ENCODE measurements around the gene C1orf167.
A peak's percentile ranks its signal among the peaks of the same experiment; 100 is the strongest.

The C1orf167 gene, protein sequence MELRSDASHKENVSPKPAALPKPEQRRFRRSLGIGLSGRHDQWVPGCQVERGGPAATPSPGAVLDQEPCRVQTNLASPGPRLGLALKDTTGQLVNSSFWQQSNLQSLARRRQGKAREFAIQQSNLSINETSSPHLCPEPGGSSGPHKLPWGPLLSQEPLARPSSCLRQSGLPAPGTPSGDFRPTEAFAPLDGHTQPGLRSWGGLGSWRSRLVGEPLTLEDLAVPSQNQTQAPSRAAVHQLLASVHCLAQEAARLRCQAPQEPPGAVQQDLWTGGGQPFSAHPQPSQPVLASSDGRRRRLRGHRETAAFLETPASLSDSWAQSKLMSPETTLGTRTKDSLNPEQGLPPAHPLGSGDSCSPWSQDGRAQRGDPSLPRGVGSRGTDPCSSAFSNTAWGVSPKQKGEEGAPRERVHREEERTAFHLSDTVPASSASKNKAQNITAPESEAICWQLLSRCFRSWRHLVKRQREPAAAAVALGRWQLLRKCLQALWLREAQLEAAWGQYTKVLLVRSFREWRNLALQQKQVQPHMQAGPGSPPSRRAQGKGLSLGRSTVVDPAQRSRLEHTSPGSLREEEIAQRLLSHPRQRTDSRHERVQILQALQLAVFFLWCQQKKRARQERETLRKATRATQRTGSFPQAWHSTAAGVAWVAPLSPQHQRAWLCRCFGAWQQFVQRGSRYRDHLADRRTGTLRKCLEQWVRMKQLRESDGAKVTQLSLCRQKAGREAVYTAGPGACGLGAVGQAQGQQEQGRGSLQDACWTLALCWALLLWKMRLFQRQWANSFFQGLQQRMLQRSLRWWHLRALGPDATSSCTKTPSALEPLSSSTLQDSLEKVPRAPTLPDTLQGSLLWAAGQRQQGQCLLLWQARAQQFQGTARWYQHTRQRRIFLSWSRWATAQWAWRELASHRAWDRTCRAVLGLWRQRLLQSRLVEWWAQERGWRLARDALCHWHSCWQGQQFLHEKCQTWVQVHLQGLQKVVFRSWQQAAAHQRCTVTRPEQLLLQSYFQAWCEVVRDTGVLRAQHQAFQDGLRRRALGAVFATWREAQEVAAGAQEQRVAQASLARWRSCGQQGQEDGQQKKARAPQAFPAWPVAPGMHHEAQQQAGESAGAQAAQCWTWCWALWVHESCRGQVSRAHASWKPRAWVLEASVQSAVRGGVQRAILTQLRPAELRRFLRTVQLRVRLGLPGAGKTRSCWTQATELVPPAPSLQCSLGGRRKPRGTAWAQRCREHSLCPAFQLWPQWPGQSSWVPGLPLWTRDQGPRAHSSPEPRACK (N-terminal part only)

DNA sequence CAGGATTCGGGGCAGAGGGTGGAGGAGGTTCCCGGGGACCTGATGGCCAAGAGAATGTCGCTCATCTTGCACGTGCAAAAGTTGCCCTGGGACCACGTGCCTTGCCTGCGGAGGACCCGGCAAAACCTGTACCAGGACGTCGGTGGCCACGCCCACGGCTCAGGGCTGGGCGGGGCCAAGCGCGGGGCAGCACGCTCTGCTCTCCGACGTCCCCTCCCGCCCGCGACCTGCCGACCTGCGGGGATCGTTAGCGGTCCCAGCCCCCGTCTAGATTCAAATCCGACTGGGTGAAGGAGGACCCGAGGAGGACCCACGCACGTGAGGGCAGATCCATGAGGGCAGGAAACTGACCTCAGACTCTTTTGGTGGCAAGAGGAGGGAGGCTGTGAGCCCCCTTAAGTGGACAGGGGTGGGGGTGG lies at the start of gene C1orf167:
Gene C1orf167 (plus strand): TSS at position 206 of the 419 bp plus-strand sequence. CDS start 2,208 bp downstream, outside the sequence.
- Mint-ChIP-seq H3K27me3 (peaks cover 45% of the 10 kb centered on the region), H3K9me3 (no peaks in the 10 kb centered on the region), H3K4me1 (ENCODE audit: low read depth) (peaks cover 10% of the 10 kb centered on the region), H3K27ac (no peak within 1 kb of the TSS), H3K36me3 (ENCODE audit: low read depth) (no peaks in the 10 kb centered on the region), H3K4me3 (peak within 1 kb of the TSS; percentile 10)
- intact Hi-C loops (cut with micrococcal nuclease) = no loop called here

DNA sequence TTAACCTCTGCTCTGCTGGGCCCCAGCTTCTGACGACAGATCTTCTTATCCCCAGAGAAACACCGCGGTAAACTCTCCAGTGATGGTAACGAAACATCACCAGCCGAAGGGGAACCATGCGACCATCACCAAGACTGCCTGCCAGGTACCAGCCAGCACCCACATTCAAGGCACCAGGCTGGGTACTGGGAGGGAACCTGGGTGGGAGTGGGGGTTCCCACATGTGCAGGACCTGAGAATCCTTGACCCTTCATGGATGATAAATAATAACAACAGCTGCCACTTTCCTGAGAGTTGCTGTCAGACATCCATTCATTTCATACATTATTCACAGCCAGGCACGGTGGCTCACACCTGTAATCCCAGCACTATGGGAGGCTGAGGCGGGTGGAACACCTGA lies 49.7 kb upstream of the C1orf167 start:
- Mint-ChIP-seq H3K4me1 (ENCODE audit: low read depth) (peaks cover 11% of the 10 kb centered on the region), H3K27me3 (peaks cover 30% of the 10 kb centered on the region), H3K27ac (no peak overlapping the region), H3K4me3 (no peak overlapping the region), H3K9me3 (no peaks in the 10 kb centered on the region), H3K36me3 (ENCODE audit: low read depth) (no peaks in the 10 kb centered on the region)
- intact Hi-C loops (cut with micrococcal nuclease) = no loop called here

DNA sequence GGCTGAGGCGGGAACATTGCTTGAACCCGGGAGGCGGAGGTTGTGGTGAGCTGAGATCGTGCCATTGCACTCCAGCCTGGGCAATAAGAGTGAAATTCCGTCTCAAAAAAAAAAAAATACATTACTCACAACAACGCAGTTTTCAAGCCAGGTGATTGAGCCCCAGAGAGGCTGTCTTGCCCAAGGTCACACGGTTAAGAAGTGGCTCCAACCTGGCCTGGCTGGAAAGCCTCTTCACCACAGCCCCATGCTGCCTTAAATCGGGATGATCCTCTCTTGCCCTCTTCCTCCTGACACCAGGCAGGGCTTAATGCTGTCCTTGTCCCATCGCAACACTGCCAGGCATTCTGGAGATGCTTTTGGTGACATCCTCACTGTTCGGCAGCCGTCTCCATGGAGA lies 48.9 kb upstream of the C1orf167 start:
- no peak overlapping the region for H3K4me3 Mint-ChIP-seq
- peaks cover 5% of the 10 kb centered on the region for H3K4me1 Mint-ChIP-seq (ENCODE audit: low read depth)
- no peaks in the 10 kb centered on the region for H3K9me3 Mint-ChIP-seq
- intact Hi-C loops (cut with micrococcal nuclease) = no loop called here
- H3K27me3 Mint-ChIP-seq = peaks cover 22% of the 10 kb centered on the region
- no peak overlapping the region for H3K27ac Mint-ChIP-seq
- H3K36me3 Mint-ChIP-seq (ENCODE audit: low read depth) = no peaks in the 10 kb centered on the region

DNA sequence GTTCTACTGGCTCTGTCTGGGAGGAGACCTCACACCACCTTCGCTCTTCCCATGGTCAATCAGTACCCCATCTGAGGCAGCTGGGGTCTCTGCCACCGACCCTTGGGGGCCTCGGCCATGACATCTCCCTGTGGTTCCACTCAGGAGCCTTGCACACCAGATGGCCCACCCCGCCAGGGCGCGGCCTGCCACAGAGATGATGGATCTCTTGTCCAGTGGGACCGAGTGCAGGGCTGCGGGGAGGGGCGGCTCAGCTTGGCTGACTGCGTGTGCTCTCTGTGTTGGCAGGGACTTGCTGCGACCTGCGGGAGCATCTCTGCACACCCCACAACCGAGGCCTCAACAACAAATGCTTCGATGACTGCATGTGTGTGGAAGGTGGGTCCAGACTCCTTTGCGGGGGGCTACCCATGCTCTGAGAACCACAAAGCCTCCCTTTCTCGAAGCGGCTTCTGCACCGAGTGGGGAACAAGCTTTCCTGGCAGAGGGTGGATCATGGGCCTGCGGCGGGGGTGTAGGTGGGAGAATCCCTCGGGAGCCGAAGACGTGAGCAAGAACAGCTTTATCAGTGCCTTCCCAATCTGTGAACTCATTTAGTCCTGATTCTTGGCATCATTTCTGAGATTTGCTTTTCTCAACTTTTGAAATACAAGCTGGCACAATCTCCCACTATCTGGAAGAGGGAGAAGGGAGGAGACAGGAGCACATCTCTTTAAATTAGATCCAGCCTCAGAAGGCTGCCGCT lies 47.0 kb upstream of the C1orf167 start:
- no peaks in the 10 kb centered on the region for H3K36me3 Mint-ChIP-seq (ENCODE audit: low read depth)
- H3K27ac Mint-ChIP-seq = no peak overlapping the region
- peaks cover 11% of the 10 kb centered on the region for H3K4me1 Mint-ChIP-seq (ENCODE audit: low read depth)
- intact Hi-C loops (cut with micrococcal nuclease) = no loop called here
- H3K9me3 Mint-ChIP-seq = no peaks in the 10 kb centered on the region
- H3K4me3 Mint-ChIP-seq = no peak overlapping the region
- H3K27me3 Mint-ChIP-seq = peaks cover 6% of the 10 kb centered on the region

DNA sequence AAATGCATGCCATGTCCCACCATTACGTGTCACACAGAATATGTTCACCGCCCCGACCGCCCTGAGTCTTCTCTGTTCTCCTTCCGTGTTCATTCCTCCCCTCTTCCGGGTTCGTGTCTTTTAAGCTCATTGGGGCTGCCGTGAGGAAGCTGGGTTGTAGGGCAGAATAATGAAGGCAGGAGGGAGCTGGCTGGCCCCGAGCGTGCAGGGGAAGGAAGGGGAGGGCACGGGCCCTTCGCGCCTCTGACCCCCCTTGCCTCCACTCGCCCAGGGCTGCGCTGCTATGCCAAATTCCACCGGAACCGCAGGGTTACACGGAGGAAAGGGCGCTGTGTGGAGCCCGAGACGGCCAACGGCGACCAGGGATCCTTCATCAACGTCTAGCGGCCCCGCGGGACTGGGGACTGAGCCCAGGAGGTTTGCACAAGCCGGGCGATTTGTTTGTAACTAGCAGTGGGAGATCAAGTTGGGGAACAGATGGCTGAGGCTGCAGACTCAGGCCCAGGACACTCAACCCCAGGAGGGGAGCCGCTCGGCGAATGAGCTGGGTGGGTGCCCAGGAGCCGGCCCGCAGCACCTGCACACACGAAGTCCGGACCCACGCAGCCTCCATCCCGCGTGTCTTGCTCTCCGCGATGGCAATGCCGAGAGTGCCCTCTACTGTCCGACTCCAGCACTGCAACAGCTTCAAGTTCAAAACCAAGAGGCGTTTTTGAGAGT lies 42.5 kb upstream of the C1orf167 start:
- no peaks in the 10 kb centered on the region for H3K36me3 Mint-ChIP-seq (ENCODE audit: low read depth)
- H3K27ac Mint-ChIP-seq = peak overlapping the region; percentile 92
- peaks cover 15% of the 10 kb centered on the region for H3K4me1 Mint-ChIP-seq (ENCODE audit: low read depth)
- no peaks in the 10 kb centered on the region for H3K27me3 Mint-ChIP-seq
- intact Hi-C loops (cut with micrococcal nuclease) = loop anchor here (1.0 kb wide), 1 partner anchor 69 kb away; no protein-coding TSS in a partner anchor
- H3K4me3 Mint-ChIP-seq = peak overlapping the region; percentile 79
- H3K9me3 Mint-ChIP-seq = no peaks in the 10 kb centered on the region

DNA sequence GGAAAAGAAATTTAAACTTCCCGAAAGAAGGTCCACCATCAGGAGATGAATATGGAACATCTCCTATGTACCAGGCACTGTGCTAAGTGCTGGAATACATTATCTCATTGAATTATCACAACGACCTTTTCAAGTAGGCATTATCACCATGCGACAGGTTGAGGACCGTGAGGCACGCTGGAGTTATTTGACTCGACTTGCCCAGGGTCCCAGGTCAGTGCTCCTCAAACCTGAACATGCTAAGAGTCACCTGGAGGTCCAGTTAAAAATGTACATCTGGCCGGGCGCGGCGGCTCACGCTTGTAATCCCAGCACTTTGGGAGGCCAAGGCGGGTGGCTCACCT lies 42.0 kb upstream of the C1orf167 start:
- intact Hi-C loops (cut with micrococcal nuclease) = no loop called here
- Mint-ChIP-seq H3K27me3 (no peaks in the 10 kb centered on the region), H3K27ac (peak overlapping the region; percentile 92), H3K9me3 (no peaks in the 10 kb centered on the region), H3K36me3 (ENCODE audit: low read depth) (no peaks in the 10 kb centered on the region), H3K4me3 (no peak overlapping the region), H3K4me1 (ENCODE audit: low read depth) (peaks cover 20% of the 10 kb centered on the region)

DNA sequence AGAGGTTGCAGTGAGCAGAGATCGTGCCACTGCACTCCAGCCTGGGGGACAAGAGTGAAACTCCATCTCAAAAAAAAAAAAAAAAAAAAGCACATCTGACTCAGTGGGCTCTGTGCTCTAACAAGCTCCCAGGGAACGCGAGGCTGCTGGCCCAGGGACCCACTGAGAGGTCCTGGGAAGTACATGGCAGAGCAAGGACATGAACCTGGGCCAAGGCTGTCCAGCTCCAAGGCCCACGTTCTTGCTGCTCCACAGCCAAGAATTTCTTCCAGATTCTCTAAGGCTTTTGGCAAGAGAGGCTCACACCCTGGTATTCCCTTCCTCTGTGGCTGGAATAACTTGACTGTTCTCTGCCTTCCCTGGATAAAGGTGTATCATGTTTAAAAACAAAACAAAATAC lies 41.5 kb upstream of the C1orf167 start:
- H3K4me3 Mint-ChIP-seq = no peak overlapping the region
- H3K27me3 Mint-ChIP-seq = no peaks in the 10 kb centered on the region
- H3K9me3 Mint-ChIP-seq = no peaks in the 10 kb centered on the region
- H3K27ac Mint-ChIP-seq = no peak overlapping the region
- peaks cover 26% of the 10 kb centered on the region for H3K4me1 Mint-ChIP-seq (ENCODE audit: low read depth)
- intact Hi-C loops (cut with micrococcal nuclease) = no loop called here
- H3K36me3 Mint-ChIP-seq (ENCODE audit: low read depth) = no peaks in the 10 kb centered on the region

DNA sequence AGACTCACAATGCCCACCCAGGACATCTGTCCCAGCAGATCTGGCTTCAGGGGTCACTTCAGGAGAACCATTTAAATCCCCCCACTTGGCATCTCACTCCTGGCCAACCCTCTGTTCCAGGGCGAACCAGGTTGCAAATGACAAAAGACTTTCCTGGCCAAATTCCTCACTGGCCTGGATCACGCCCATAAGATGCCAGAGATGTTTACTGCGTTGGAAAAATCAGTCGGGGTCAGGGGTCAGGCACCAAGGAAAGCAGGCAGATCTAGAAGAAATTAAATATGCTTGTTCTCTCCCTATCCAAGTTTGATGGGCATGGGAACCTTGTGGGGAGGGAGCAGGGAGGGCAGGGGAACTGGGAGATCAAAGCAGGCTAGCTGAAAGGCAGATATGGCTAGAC lies 40.7 kb upstream of the C1orf167 start:
- H3K27me3 Mint-ChIP-seq = no peaks in the 10 kb centered on the region
- no peak overlapping the region for H3K27ac Mint-ChIP-seq
- no peak overlapping the region for H3K4me3 Mint-ChIP-seq
- peaks cover 33% of the 10 kb centered on the region for H3K4me1 Mint-ChIP-seq (ENCODE audit: low read depth)
- intact Hi-C loops (cut with micrococcal nuclease) = no loop called here
- no peaks in the 10 kb centered on the region for H3K36me3 Mint-ChIP-seq (ENCODE audit: low read depth)
- H3K9me3 Mint-ChIP-seq = no peaks in the 10 kb centered on the region

DNA sequence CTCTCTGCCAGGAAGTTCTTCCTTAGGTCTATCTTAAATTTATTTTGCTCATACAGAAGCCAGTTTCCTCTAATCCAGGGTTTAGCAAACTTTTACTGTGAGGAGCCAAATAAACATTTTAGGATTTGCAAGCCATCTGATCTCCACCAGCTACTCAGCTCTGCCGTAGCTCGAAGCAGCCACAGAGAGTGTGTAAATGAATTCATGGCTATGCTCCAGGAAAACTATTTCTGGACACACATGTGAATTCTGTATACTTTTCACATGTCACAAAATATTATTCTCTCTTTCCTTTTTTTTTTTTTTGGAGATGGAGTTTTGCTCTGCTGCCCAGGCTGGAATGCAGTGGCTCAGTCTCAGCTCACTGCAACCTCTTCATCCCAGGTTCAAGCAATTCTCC lies 39.5 kb upstream of the C1orf167 start:
- Mint-ChIP-seq H3K36me3 (ENCODE audit: low read depth) (no peaks in the 10 kb centered on the region), H3K4me3 (no peak overlapping the region), H3K4me1 (ENCODE audit: low read depth) (peaks cover 41% of the 10 kb centered on the region), H3K27me3 (no peaks in the 10 kb centered on the region), H3K9me3 (no peaks in the 10 kb centered on the region), H3K27ac (no peak overlapping the region)
- intact Hi-C loops (cut with micrococcal nuclease) = no loop called here

DNA sequence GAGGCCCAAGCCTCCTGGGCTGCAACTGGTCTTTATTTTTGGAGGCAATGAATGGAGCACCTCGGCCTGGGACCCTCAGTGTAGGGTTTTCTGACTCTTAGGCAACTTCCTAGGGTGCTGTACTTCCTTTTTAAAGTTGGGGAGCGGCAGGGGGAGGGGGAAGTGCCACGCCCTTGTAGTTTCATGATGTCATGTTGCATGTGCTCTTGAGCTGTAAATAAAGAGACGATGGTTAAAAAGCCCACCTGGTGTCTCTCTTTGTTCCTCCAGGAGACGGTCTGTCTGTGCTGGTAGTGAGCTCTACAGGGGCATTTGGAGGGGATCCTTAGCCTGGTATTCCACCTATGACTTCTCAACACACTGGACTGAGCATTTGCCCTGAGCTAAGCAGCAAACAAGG lies 36.4 kb upstream of the C1orf167 start:
- Mint-ChIP-seq H3K9me3 (no peaks in the 10 kb centered on the region), H3K4me1 (ENCODE audit: low read depth) (peaks cover 52% of the 10 kb centered on the region), H3K27me3 (no peaks in the 10 kb centered on the region), H3K4me3 (no peak overlapping the region), H3K27ac (peak overlapping the region; percentile 47), H3K36me3 (ENCODE audit: low read depth) (no peaks in the 10 kb centered on the region)
- intact Hi-C loops (cut with micrococcal nuclease) = no loop called here

DNA sequence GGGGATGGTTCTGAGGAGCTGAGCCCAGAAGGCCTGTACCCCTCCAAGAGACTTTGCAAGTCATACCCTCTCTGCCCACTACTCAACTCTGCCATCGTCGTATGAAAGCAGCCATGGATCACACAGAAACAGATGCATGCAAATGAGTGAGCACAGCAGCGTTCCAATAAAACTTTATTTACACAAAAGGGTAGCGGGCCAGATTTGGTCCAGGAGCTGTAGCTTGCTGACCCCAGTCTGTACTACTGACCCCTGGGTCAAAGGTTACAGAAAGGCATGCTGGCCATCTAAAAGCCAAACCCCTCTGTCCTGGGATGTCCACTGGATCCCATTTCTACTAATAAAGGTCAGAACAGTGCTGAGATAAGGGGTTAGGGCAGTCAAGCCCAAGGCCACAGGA lies 34.9 kb upstream of the C1orf167 start:
- intact Hi-C loops (cut with micrococcal nuclease) = no loop called here
- Mint-ChIP-seq H3K4me1 (ENCODE audit: low read depth) (peaks cover 67% of the 10 kb centered on the region), H3K4me3 (no peak overlapping the region), H3K9me3 (no peaks in the 10 kb centered on the region), H3K36me3 (ENCODE audit: low read depth) (no peaks in the 10 kb centered on the region), H3K27ac (no peak overlapping the region), H3K27me3 (no peaks in the 10 kb centered on the region)

DNA sequence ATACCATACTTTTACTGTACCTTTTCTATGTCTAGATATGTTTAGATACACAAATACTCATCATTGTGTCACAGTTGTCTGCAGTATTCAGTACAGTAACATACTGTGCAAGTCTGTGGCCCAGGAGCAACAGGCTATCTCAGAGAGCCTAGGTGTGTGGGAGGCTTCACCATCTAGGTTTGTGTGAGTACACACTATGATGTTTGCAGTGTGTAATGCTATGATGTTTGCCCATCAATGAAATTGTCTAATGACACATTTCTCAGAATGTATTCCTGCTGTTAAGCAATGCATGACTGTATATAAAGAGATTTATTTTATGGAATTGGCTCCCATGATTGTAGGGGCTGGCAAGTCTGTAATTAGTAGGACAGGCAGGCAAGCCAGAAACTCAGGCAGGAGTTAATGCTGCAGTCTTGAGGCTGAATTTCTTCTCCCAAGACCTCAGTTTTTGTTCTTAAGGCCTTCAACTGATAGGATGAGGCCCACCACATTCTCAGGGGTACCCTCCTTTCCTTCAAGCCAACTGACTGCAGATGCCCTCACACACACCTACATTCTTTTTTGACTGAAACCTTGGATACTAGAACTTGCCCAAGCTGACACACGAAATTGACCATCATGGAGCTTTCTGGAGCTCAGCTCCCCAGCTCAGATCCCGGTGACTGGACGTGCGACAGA lies 33.7 kb upstream of the C1orf167 start:
- H3K4me3 Mint-ChIP-seq = no peak overlapping the region
- no peaks in the 10 kb centered on the region for H3K27me3 Mint-ChIP-seq
- intact Hi-C loops (cut with micrococcal nuclease) = no loop called here
- H3K36me3 Mint-ChIP-seq (ENCODE audit: low read depth) = no peaks in the 10 kb centered on the region
- H3K9me3 Mint-ChIP-seq = no peaks in the 10 kb centered on the region
- H3K4me1 Mint-ChIP-seq (ENCODE audit: low read depth) = peaks cover 73% of the 10 kb centered on the region
- no peak overlapping the region for H3K27ac Mint-ChIP-seq

All from dendritic cell treated with granulocyte-macrophage colony-stimulating factor and Interleukin-4, amounts not matched to agents 40 ng/mL and 50 ng/mL, for 4 days (primary cell).